Erythroblast (primary cell): ENCODE results near the gene GPC5.

Experiments
- DNase-seq, 2 experiments: peaks; one replicate each; lab custom pipeline; 2025; lab: John Stamatoyannopoulos, UW
- GATA1 ChIP-seq: IDR thresholded peaks from 2 replicates; pipeline ENCODE4 v1.6.1; 2011; ENCODE audit warnings: low read depth, mild to moderate bottlenecking, control low read depth, low read length, moderate library complexity
- POLR2A ChIP-seq: IDR thresholded peaks from 2 replicates; pipeline ENCODE4 v1.6.1; 2011; ENCODE audit warnings: mild to moderate bottlenecking, low read length

The GPC5 gene

GRCh38 chr13:92804346-92804745 is 1405.9 kb downstream of the GPC5 start:
- TF ChIP-seq GATA1 (no peak), POLR2A (no peak)
- no peak for DNase-seq

- TF ChIP-seq POLR2A (no peak), GATA1 (no peak)
- DNase-seq: no peak
Measured at GRCh38 chr13:92804926-92805325, 1406.5 kb downstream of the GPC5 start.

- DNase-seq: no peak
- no peak for TF ChIP-seq POLR2A
- no peak for TF ChIP-seq GATA1
Measured at GRCh38 chr13:92805766-92806165, 1407.3 kb downstream of the GPC5 start.

- no peak for TF ChIP-seq POLR2A
- TF ChIP-seq GATA1: no peak
- no peak for DNase-seq
Measured at GRCh38 chr13:92806215-92806614, 1407.8 kb downstream of the GPC5 start.

- DNase-seq: no peak
- TF ChIP-seq POLR2A (no peak), GATA1 (no peak)
Measured at GRCh38 chr13:92807353-92807752, 1408.9 kb downstream of the GPC5 start.

GRCh38 chr13:92807966-92808365 is 1409.5 kb downstream of the GPC5 start:
- no peak for DNase-seq
- TF ChIP-seq GATA1 (no peak), POLR2A (no peak)

GRCh38 chr13:92821324-92821723 is 1422.9 kb downstream of the GPC5 start:
- TF ChIP-seq GATA1: no peak
- no peak for TF ChIP-seq POLR2A
- no peak for DNase-seq

GRCh38 chr13:92823059-92823458 is 1424.6 kb downstream of the GPC5 start:
- TF ChIP-seq POLR2A (no peak), GATA1 (no peak)
- DNase-seq: no peak

GRCh38 chr13:92825938-92826596 is 1427.6 kb downstream of the GPC5 start:
- DNase-seq: no peak
- no peak for TF ChIP-seq POLR2A
- no peak for TF ChIP-seq GATA1

- DNase-seq: no peak
- TF ChIP-seq POLR2A: no peak
- no peak for TF ChIP-seq GATA1
Measured at GRCh38 chr13:92827503-92827902, 1429.1 kb downstream of the GPC5 start.

GRCh38 chr13:92829930-92830329 is 1431.5 kb downstream of the GPC5 start:
- DNase-seq: no peak
- TF ChIP-seq GATA1: no peak
- TF ChIP-seq POLR2A: no peak

GRCh38 chr13:92830821-92831220 is 1432.4 kb downstream of the GPC5 start:
- no peak for DNase-seq
- no peak for TF ChIP-seq POLR2A
- TF ChIP-seq GATA1: no peak

GRCh38 chr13:92833071-92833470 is 1434.7 kb downstream of the GPC5 start:
- TF ChIP-seq POLR2A (no peak), GATA1 (no peak)
- no peak for DNase-seq

- no peak for DNase-seq
- no peak for TF ChIP-seq GATA1
- TF ChIP-seq POLR2A: no peak
Measured at GRCh38 chr13:92836171-92836570, 1437.8 kb downstream of the GPC5 start.

- no peak for DNase-seq
- TF ChIP-seq GATA1: no peak
Measured at GRCh38 chr13:92838786-92839185, 1440.4 kb downstream of the GPC5 start.

GRCh38 chr13:92842145-92842544 is 1443.7 kb downstream of the GPC5 start:
- DNase-seq: no peak
- TF ChIP-seq GATA1: no peak
- TF ChIP-seq POLR2A: no peak
